GM19043 (cell line): ENCODE measurements around the gene POLR2H.

Experiments
- ATAC-seq: cut with Tn5 transposase; IDR thresholded peaks from one replicate; pipeline ENCODE4 v1.9.1; 2021; ENCODE audit warnings: low read depth; ENCODE audit not compliant: unreplicated experiment

The POLR2H gene

DNA sequence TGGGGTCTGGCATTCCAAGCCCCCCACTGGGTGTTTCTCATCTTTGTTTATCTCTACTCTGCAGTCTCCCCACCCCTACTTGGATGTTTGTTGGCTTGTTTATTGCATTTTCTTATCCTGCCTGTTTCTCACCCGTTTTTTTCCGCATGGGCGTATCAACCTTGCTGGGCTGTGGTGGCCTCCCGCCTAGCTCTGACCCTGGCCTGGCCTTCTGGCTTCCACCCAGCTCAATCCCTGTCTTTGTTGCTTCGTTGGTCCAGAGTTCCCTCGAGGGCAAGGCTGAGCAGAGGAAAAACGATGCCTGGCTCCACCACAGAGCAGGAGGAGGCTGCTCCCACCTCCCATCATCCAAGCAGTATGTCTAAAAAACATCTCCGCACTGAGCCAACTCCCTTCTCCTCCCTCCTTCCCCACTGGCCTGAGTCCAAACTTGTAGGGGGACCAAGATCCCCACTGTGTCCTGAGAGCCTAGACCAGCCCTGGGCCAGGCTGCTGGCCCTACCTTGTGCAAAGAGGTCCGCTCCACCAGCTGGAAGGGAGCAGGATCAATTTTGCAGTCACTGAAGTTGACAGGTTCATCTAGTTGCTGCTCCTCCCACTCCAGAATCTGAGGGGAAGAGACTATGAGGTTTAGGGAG, 9.9 kb upstream of the POLR2H start:
- no peak for ATAC-seq

DNA sequence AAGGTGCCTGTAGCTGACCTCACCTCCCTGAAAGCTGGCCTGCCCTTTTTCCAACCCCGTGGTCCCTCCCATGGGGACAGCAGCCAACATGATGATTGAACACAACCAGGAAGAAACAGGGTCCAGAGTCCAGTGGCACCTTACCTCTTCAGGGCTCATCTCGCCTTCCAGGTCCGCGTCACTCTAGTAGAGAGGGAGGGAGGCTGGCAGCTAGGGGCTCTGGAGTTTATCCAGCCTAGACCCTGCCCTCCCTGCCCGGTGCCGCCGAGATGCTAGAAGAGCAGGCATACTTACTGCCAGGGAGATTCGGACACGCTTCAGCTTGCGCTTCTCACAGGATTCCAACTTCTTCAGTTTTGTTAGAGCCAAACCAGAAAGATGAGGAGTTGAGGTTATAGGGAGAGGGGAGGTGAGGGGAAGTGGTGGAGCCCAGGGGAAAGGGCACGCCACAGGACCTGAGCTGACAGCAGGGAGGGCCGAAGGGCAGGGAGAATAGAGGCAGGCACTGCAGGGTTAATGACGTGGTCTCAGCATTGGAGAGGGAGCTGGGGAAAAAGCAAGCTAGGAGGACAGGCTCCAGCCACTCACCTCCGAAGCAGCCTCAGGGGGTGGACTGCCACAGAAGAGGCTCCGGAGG, 9.2 kb upstream of the POLR2H start:
- no peak for ATAC-seq

- ATAC-seq = no peak
Measured at GRCh38 chr3:184352897-184353545, 8.5 kb upstream of the POLR2H start.

DNA sequence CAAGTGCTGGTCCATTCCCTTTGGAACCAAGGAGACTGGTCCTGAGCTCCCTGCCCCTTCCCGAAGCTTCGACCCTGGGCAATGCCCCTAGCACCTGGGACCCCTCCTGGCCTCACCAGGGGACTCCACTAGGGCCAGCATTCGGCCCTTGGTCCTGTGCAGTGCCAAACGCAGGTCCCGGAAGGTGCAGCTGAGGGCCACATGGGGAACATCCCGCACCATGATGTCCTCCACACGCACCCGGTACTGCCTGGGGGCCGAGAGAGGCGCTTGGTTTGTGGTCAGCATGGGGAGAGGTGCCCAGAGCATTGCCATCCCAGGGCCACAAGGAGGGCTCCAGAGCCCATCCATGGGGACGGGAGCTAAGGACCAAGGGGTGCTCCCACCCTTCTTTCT, 8.0 kb upstream of the POLR2H start:
- ATAC-seq = no peak

GRCh38 chr3:184354121-184354728, 7.3 kb upstream of the POLR2H start:
- ATAC-seq = no peak

- ATAC-seq = no peak
Measured at GRCh38 chr3:184354754-184355153, 6.8 kb upstream of the POLR2H start.

GRCh38 chr3:184355261-184356040, 6.1 kb upstream of the POLR2H start:
- no peak for ATAC-seq

DNA sequence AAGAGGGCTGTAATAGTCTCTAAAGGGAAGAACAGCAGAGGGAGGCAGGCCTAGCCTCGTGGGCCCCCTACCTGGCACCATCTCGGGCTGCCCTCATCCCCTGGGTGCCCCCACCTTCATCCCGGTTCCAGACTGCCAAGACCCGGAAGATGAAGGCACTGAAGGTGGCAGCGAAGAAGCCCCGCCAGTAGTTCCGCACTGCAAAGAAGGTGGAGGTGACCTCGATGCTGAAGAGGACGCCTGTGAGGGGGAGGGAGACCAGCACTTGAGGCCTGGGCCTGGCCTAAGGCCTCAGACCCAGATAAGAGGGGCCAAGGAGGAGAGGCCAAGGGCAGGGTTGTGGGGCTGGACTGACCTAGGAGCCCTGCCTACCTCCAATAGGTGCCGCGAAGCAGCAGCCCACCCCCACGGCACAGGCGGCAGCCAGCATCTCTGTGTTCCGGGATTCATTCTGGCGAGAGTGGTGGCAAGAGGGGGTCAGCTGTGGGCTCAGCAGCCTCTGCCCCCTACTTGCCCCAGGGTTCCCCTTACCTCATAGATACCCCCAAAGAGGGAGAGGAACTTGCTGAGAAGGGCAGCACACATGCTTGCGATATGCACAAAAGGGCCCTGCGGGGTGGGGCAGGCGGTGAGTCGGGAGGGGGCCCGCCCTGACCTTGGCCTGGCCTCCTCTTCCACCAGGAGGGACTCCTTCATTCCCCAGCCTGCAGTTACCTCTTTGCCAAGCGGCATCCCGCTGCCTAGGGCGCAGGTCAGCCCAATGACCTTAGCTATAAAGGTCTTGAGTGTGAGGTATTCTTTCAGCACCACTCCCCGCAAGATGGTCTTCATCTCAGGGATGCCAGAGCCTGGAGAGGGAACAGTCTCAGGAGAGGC, 4.0 kb upstream of the POLR2H start:
- ATAC-seq = no peak

GRCh38 chr3:184358124-184358767, 3.3 kb upstream of the POLR2H start:
- ATAC-seq = no peak

GRCh38 chr3:184358921-184359350, 2.6 kb upstream of the POLR2H start:
- no peak for ATAC-seq

- ATAC-seq = no peak
Measured at GRCh38 chr3:184359610-184360009, 1.9 kb upstream of the POLR2H start.

DNA sequence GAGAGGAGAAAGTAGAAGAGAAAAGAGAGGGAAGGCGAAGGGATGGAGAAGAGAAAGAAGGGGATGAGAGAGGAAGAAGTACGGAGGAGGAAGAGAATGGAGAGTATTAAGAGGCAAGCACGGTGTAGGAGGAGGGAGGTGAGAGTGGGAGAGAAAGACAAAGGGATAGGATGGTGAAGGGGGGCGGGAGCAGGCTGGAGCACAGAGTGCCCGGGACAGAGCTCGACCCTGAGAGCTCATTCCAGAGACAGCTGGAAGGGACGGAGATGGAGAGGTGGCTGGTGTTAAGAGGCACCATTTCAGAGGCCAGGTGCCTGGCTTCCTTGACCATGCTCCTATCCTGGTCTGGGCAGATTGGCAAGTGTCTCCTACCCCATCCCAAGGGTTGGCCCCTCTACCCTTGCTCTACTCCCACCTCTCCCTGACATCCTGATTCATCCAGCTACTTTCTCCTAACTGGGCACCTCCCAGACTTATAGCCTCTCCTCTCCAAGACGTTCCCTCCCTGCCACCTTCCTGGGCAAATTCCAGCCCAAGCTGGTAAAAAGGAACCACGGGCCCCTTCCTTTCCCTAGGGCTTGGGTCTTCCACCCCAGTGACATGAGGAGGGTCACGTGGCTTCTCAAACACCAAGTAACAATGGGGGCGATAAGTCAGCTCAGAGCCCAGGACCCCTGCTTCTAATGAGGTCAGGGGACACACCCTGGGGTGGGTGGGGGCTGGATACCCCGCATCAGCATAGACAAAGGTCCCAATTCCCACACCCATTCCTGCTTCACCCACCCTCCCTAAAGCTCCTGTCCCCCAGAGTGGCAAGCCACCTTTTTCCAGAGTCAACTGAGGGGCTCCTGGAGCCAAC, 1.2 kb upstream of the POLR2H start:
- no peak for ATAC-seq

DNA sequence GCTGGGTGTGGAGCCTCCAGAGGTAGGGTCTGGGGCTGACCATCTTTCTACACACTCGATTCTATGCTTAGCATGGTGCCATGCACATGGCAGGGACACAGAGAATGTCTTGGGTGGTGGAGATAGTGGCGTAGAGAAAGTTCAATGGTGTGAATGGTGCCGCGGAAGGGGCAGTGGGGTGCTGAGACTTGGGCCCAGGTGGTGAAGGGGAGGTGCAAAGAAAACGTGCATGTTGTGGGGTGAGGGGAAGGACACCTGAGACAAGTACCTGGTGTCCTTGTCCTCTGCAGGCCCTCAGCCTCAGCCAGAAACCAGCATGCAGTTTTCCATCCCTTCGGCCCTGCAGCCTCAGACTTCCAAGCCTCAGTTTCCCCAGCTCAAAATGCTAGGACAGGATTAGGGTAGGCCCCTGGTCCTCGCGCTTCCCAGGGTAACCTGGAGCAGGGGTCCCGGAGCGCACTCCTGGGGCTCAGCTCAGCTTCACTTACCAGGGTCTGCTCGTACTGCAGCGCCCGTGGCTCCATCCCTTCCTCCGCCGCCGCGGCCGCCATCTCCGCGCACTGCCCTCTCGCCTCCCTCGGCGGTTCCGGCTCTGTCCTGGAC, 480 bp upstream of the POLR2H start:
- ATAC-seq = no peak

GRCh38 chr3:184361932-184362667, 590 bp downstream of the POLR2H start:
- no peak for ATAC-seq

- peak; percentile 87 for ATAC-seq
Measured at GRCh38 chr3:184362668-184363546, 1.4 kb downstream of the POLR2H start.

DNA sequence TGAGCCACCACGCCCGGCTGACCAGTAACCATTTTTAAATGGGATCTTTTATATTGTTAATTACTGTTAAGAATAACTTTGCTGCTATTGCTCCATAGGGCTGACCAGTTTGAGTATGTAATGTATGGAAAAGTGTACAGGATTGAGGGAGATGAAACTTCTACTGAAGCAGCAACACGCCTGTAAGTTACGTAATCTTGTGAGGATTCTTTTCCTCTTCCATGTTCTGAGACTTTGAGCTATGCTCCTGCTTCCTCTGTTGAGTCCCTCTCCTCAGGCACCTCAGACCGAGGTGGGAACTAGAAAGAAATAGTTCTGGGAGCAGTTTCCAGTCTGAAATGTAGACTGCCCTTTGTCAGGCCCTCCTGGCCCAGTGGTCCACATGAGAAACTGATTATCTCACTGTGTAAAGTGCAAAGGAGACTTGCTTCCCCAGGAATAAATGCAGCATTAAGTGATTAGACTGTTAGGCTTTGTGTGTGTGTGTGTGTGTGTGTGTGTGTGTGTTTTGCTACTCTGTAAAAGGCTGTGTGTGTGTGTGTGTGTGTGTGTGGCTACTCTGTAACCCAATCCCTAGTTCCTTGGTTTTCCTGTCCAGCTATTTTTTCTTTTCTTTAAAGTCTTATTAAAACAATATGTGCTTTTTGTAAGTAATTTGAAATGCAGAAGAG, 5.2 kb downstream of the POLR2H start:
- ATAC-seq = no peak
